Mesodermal cell (in vitro differentiated cells): ENCODE results near the gene VWCE.
"Not testable (repeated sequence)": the region's sequence is repeated elsewhere in the genome, so short reads cannot be mapped to it uniquely, and the experiment has no call there.

Experiments
- H3K27ac ChIP-seq: 2 replicates; pipeline ENCODE4 v1.7.0; 2013; ENCODE audit warnings: mild to moderate bottlenecking, low read depth, low read length, moderate library complexity; ENCODE audit not compliant: severe bottlenecking
- H3K36me3 ChIP-seq: 2 replicates; pipeline ENCODE4 v1.7.1; 2013; ENCODE audit warnings: mild to moderate bottlenecking, low read length, moderate library complexity; ENCODE audit not compliant: control insufficient read depth, insufficient read depth
- H3K4me1 ChIP-seq: one replicate; pipeline ENCODE4 v1.7.1; 2013; ENCODE audit warnings: mild to moderate bottlenecking, low read length; ENCODE audit not compliant: insufficient read depth, control insufficient read depth, poor library complexity, severe bottlenecking
- H3K4me3 ChIP-seq: 2 replicates; pipeline ENCODE4 v1.7.0; 2013; ENCODE audit warnings: low read length, control low read depth, mild to moderate bottlenecking; ENCODE audit not compliant: insufficient read depth, poor library complexity, severe bottlenecking; ENCODE audit errors: extremely low read depth
- H3K9me3 ChIP-seq: 2 replicates; pipeline ENCODE4 v1.7.1; 2013; ENCODE audit warnings: mild to moderate bottlenecking, low read length, moderate library complexity; ENCODE audit not compliant: control insufficient read depth
- WGBS, 2 experiments: methylation state at CpG; one replicate each; pipeline ENCODE4 v1.1.5; 2013; ENCODE audit warnings: missing lambda C conversion rate in 2 of 2; ENCODE audit not compliant: insufficient coverage in 2 of 2; 5-methylcytosine and 5-hydroxymethylcytosine counted together

The VWCE gene

DNA sequence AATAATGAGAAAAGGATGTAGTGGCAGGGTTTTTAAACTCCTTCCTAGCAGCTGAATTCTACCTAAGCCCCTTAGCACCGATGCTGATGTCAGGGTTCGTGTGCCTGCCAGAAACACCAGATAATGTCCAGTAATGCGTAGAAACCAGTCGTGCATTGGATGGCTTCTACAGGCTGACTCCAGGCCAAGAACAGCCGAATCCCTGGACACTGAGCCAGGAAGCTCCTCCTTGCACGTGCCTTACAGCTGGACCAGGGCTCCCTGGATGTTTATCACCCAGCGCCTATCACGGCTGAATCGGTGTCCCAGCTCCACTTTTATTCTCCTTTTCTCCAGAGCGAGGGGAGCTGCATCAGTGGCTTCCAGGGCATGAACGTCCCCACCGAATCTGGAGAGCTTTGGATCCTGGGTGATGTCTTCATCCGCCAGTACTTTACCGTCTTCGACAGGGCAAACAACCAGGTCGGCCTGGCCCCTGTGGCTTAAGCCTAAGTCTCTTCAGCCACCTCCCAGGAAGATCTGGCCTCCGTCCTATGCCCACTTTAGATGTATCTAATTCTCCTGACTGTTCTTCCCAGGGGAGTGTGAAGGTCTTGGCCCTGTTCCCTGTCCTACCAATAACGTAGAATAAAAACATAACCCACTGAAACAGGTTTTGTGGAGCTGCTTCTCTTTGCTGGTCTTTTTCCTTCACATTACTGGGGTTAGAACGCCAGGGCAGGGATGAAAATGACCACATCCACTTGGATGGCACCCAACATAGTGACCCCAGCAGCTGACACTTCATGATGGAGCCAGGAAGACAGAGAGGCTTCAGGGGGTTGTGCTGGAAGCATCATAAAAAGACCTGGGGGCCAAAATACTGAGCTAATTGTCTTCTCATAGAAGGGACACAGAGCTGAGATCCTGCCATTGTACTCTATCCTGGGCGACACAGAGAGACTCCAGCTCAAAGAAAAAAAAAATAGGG, 44.0 kb downstream of the VWCE start:
- not testable (repeated sequence) for H3K9me3 ChIP-seq, H3K4me1 ChIP-seq, H3K4me3 ChIP-seq, H3K36me3 ChIP-seq, H3K27ac ChIP-seq
- 92 to 94% methylated on average over 11 to 16 of the region's 20 CpGs for WGBS, 2 experiments

DNA sequence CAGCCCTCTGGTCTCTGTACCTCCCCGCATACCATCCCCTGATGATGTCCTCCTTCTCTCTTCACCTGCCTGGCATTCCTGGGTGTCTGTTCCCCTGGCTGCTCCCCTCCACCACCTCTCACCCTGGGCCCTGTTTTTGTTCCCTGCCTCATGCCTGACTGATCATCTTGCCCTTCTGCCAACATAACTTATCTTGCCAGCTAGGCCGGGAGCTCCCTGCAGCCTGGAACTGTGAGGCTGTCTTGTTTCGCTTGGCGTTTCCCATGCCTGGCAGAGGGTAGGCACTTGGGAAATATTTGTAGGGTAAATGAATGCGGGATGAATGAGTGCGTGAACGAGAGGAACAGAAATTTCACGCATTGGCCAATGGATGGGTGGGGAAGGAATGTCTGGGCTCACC, 45.9 kb downstream of the VWCE start:
- H3K36me3 ChIP-seq, H3K4me1 ChIP-seq, H3K9me3 ChIP-seq, H3K27ac ChIP-seq, H3K4me3 ChIP-seq: not testable (repeated sequence)
- WGBS, 2 experiments, result 98 to 100% methylated on average over 4 to 5 of the region's 8 CpGs

DNA sequence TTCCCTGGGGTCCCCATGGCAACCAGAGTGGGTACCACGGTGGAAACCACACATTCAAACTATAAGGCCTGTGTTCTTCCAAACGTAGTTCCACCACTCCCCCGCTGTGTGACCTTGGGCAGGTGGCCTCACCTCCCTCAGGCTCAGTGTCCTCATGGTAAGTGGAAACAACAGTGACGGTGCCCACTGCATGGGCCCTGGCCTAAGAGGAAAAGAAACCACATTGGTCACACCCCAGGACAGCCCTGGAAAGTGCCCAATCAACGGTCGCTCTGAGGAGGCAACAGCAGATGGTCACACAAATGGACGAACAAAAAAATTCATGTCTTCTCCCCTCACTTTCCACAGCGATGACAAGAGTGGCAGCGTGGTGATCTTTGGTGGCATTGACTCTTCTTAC, 47.0 kb downstream of the VWCE start:
- 85 to 87% methylated on average over 5 to 8 of the region's 9 CpGs for WGBS, 2 experiments
- H3K9me3 ChIP-seq, H3K27ac ChIP-seq, H3K4me3 ChIP-seq, H3K36me3 ChIP-seq, H3K4me1 ChIP-seq: not testable (repeated sequence)

DNA sequence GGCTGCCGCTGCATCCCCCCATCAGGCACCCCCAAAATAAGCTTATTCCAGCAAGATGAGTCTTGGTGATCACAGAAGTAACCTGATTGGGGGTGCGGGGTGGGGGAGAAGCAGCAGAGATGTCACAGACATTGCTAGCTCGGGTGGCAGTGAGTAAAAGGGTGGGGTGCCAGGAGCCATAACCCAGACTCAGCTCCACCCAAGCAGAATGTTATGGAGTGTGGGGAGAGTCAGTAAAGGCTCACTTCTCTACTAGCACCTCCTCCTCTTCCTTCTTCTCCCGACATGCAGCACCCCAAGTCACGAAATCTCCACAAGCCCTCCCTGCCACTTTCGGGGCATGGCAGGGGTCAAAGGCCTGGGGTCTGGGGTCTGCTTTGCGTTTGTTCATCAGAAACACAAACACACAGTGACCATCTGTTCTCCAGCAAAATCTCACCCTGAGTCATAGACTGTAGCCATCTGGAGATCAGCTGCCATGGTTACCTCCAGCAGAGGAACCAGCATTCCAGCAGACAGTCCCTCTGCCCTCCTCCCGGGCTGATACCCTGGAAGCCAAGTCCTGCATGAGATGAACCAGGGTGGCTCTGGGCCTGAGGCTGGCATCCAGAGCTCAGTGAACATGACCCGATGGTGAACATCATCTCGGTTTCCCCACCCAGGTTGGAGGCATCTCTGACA, 49.7 kb downstream of the VWCE start:
- H3K27ac ChIP-seq, H3K4me1 ChIP-seq, H3K4me3 ChIP-seq, H3K36me3 ChIP-seq, H3K9me3 ChIP-seq: not testable (repeated sequence)
- WGBS, 2 experiments, result no CpG with 5 or more reads among the region's 10 CpGs

DNA sequence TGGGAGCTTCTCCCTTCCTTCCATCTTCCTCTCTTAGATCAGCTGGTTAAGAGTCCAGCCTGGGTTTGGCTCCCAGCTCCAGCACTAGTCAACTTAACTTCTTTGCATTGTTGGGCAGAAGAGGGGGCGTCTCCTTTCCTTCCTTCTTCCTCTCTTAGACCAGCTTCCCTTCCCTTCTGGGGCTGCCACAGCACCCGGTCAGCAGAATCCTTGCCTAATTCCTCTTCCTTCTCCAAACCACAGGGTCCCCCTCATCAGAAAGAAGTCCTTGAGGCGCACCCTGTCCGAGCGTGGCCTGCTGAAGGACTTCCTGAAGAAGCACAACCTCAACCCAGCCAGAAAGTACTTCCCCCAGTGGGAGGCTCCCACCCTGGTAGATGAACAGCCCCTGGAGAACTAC, 53.6 kb downstream of the VWCE start:
- H3K36me3 ChIP-seq, H3K4me3 ChIP-seq, H3K4me1 ChIP-seq, H3K27ac ChIP-seq, H3K9me3 ChIP-seq: not testable (repeated sequence)
- WGBS, 2 experiments, result no CpG with 5 or more reads among the region's 5 CpGs

DNA sequence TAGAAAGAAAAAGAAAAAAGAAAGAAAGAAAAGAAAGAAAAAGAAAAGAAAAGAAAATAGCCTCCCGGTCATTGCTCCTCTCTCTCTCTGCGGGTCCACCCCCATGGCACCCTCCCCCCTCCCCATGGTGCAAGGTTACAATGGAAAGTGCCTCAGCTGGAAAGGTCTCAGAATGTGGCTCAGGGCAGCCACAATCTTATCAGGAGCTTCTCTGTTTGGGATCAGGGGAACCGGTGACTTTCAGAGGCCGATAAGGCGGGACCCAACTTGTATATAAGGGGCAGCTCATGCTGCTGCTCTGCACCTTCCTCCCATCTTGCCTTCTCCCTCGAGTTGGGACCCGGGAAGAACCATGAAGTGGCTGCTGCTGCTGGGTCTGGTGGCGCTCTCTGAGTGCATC, 54.2 kb downstream of the VWCE start, which contains the start of gene PGA5:
TSS of gene PGA5 (plus strand) at position 301 of the 400 bp plus-strand sequence. CDS start at position 353, 52 bp downstream.
- H3K9me3 ChIP-seq, H3K36me3 ChIP-seq, H3K27ac ChIP-seq, H3K4me3 ChIP-seq, H3K4me1 ChIP-seq: not testable (repeated sequence)
- no CpG with 5 or more reads among the region's 8 CpGs for WGBS, 2 experiments

DNA sequence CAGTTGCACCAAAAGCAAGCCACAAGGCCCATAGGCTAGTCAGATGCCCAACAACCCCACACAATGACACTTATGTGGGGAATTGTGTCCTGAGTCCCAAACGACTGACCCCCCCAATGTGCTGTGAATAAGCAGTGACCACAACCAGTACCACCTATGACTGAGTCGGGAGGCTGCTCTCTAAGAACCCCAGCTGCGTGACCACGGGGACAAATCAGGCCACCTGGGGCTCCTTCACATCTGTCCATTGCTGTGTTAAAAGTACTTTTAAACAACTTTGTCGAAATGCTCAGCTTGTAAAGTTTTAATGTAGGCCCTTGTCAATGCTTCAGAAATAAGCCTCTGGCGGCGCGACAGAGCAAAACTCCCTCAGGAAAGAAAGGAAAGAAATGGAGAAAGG, 54.8 kb downstream of the VWCE start:
- H3K4me3 ChIP-seq, H3K27ac ChIP-seq, H3K36me3 ChIP-seq, H3K9me3 ChIP-seq, H3K4me1 ChIP-seq: not testable (repeated sequence)
- WGBS, 2 experiments, result 51 to 71% methylated on average over 3 of the region's 8 CpGs

DNA sequence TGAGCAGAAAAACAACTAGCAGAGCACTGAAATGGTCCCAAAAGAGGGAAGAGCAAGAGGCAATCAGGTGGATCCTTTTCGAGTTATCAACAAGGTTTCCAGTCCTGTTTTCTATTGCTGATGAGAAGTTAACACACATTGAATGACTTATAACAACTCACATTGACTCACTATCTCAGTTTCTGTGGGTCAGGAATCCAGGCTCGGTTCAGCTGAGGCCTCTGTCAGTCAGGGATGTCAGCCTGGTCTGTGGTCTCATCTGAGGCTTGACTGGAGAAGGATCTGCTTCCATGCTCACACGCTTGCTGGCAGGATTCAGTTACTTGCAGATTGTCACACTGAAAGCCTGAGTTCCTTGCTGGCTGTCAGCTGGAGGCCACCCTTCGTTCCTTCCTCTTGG, 58.0 kb downstream of the VWCE start:
- H3K9me3 ChIP-seq, H3K36me3 ChIP-seq, H3K4me3 ChIP-seq, H3K27ac ChIP-seq, H3K4me1 ChIP-seq: not testable (repeated sequence)
- no CpG with 5 or more reads among the region's 4 CpGs for WGBS, 2 experiments

DNA sequence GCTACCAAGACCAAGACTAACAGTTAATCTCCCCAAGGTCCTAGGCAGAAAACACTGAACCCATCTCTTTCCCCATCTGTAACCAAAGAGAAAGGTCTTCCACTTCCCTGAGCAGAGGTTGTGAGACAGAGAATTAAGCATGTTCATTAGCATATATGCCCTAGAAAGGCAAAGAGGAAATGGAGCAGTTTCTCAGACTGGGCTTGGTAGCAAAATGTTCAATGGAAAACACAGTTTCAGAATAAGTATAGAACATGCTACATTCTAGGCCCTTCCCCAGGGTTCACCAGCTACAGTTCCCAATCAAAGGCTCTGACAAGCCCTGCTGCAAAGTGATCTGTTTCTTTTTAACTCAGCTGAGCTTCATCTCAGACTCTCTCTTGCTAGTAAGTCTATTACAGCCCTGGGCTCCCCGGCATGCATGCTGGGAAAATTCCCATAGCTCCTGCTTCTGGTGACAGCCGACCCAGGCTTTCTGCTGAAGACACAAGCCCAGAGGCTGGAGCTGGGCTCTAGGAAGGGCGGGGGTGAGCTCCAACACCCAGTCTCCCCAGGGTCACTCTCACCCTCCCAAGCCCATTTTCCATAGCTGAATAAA, 62.5 kb downstream of the VWCE start:
- not testable (repeated sequence) for H3K27ac ChIP-seq, H3K4me3 ChIP-seq, H3K4me1 ChIP-seq, H3K36me3 ChIP-seq, H3K9me3 ChIP-seq
- WGBS, 2 experiments, result no CpG with 5 or more reads among the region's 3 CpGs

DNA sequence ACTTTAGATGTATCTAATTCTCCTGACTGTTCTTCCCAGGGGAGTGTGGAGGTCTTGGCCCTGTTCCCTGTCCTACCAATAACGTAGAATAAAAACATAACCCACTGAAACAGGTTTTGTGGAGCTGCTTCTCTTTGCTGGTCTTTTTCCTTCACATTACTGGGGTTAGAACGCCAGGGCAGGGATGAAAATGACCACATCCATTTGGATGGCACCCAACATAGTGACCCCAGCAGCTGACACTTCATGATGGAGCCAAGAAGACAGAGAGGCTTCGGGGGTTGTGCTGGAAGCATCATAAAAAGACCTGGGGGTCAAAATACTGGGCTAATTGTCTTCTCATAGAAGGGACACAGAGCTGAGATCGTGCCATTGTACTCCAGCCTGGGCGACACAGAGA, 63.5 kb downstream of the VWCE start:
- H3K27ac ChIP-seq, H3K4me3 ChIP-seq, H3K36me3 ChIP-seq, H3K4me1 ChIP-seq, H3K9me3 ChIP-seq: not testable (repeated sequence)
- no CpG with 5 or more reads among the region's 5 CpGs for WGBS, 2 experiments

DNA sequence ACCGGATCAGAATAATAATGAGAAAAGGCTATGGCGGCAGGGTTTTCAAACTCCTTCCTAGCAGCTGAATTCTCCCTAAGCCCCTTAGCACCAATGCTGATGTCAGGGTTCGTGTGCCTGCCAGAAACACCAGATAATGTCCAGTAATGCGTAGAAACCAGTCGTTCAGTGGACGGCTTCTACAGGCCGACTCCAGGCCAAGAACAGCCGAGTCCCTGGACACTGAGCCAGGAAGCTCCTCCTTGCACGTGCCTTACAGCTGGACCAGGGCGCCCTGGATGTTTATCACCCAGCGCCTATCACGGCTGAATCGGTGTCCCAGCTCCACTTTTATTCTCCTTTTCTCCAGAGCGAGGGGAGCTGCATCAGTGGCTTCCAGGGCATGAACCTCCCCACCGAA, 64.1 kb downstream of the VWCE start:
- H3K36me3 ChIP-seq, H3K9me3 ChIP-seq, H3K4me3 ChIP-seq, H3K27ac ChIP-seq, H3K4me1 ChIP-seq: not testable (repeated sequence)
- WGBS, 2 experiments, result no CpG with 5 or more reads among the region's 15 CpGs
